Neural progenitor cell (in vitro differentiated cells): ENCODE measurements around the gene TBC1D10A. TPM values are rescaled to one million over a fixed set of nuclear protein-coding genes. Genes with fewer than 3 reads are reported as not detected.

Experiments
- DNase-seq: peaks from one replicate; pipeline ENCODE4 v3.0.0-alpha.2; 2016; ENCODE audit warnings: low spot score
- H2AFZ ChIP-seq: fragments of 200-600 bp; sonication (generic); replicated peaks from 2 replicates; pipeline ENCODE4 v1.6.1; 2016; ENCODE audit warnings: antibody characterized with exemption
- H3F3A ChIP-seq: fragments of 200-600 bp; sonication (generic); 2 replicates; pipeline ENCODE4 v1.6.1; 2016; ENCODE audit warnings: antibody characterized with exemption, low read depth
- H3K27ac ChIP-seq: fragments of 200-600 bp; sonication (generic); 2 replicates; pipeline ENCODE4 v1.5.1; 2016; ENCODE audit warnings: mild to moderate bottlenecking
- H3K27me3 ChIP-seq: fragments of 200-600 bp; sonication (generic); 2 replicates; pipeline ENCODE4 v1.6.1; 2016; ENCODE audit warnings: mild to moderate bottlenecking, moderate library complexity
- H3K36me3 ChIP-seq: fragments of 200-600 bp; sonication (generic); 2 replicates; pipeline ENCODE4 v1.5.1; 2016
- H3K4me1 ChIP-seq: fragments of 200-600 bp; sonication (generic); 2 replicates; pipeline ENCODE4 v1.6.1; 2016; ENCODE audit warnings: mixed run types
- H3K4me2 ChIP-seq: fragments of 200-600 bp; sonication (generic); 2 replicates; pipeline ENCODE4 v1.6.1; 2016
- H3K4me3 ChIP-seq: fragments of 200-600 bp; sonication (generic); 2 replicates; pipeline ENCODE4 v1.5.1; 2016
- H3K79me2 ChIP-seq: fragments of 200-600 bp; sonication (generic); 2 replicates; pipeline ENCODE4 v1.6.1; 2016; ENCODE audit warnings: low read depth
- H3K9ac ChIP-seq: fragments of 200-600 bp; sonication (generic); 2 replicates; pipeline ENCODE4 v1.6.1; 2016
- H3K9me3 ChIP-seq: fragments of 200-600 bp; sonication (generic); 2 replicates; pipeline ENCODE4 v1.5.1; 2016; ENCODE audit warnings: low read depth
- H4K20me1 ChIP-seq: fragments of 200-600 bp; sonication (generic); 2 replicates; pipeline ENCODE4 v1.6.1; 2016; ENCODE audit warnings: low read depth
- H3K27ac Mint-ChIP-seq: 3 replicates; pipeline ENCODE4 v1.8.0; 2021; ENCODE audit warnings: mixed read lengths
- H3K27me3 Mint-ChIP-seq: 2 replicates; pipeline ENCODE4 v1.8.0; 2022; ENCODE audit warnings: low read depth, mild to moderate bottlenecking, inconsistent platforms, moderate library complexity, mixed read lengths; ENCODE audit not compliant: insufficient read depth
- H3K36me3 Mint-ChIP-seq: 3 replicates; pipeline ENCODE4 v1.8.0; 2021; ENCODE audit warnings: mixed read lengths
- H3K4me1 Mint-ChIP-seq: 3 replicates; pipeline ENCODE4 v1.8.0; 2021; ENCODE audit warnings: mixed read lengths
- H3K4me3 Mint-ChIP-seq: 3 replicates; pipeline ENCODE4 v1.8.0; 2021; ENCODE audit warnings: mild to moderate bottlenecking, moderate library complexity, mixed read lengths
- H3K9me3 Mint-ChIP-seq: 3 replicates; pipeline ENCODE4 v1.8.0; 2020; ENCODE audit warnings: mixed read lengths
- CTCF ChIP-seq: fragments of 200-600 bp; sonication (generic); IDR thresholded peaks from 2 replicates; pipeline ENCODE4 v1.5.1; 2017; ENCODE audit warnings: antibody characterized with exemption, mild to moderate bottlenecking
- EZH2 ChIP-seq: fragments of 200-600 bp; sonication (generic); IDR thresholded peaks from 2 replicates; pipeline ENCODE4 v1.6.1; 2017; ENCODE audit warnings: antibody characterized with exemption, mild to moderate bottlenecking, moderate library complexity
- EZH2phosphoT487 ChIP-seq: fragments of 200-600 bp; sonication (generic); IDR thresholded peaks from 2 replicates; pipeline ENCODE4 v1.6.1; 2017; ENCODE audit warnings: antibody characterized with exemption
- total RNA-seq: library from RNA; depleted of rRNA; stranded (reverse); fragments of >200 nt; gene quantifications from 2 replicates; pipeline ENCODE4 v1.2.3, GENCODE V29; 2015; ENCODE audit warnings: low replicate concordance

The TBC1D10A gene
- total RNA-seq, 1 donor from 2014 or later, result 6.2 TPM

- H3K4me2 ChIP-seq, result no peak overlapping the region
- H3K4me3 ChIP-seq, result no peak overlapping the region
- H4K20me1 ChIP-seq, result no peaks in the 10 kb centered on the region
- no peaks in the 10 kb centered on the region for H3K27me3 ChIP-seq
- no peaks in the 10 kb centered on the region for H3K36me3 ChIP-seq
- H3K27ac ChIP-seq, result no peak overlapping the region
- no peak overlapping the region for H3K9ac ChIP-seq
- Mint-ChIP-seq H3K9me3 (no peaks in the 10 kb centered on the region), H3K27me3 (peaks cover 2% of the 10 kb centered on the region), H3K36me3 (no peaks in the 10 kb centered on the region), H3K4me1 (no peaks in the 10 kb centered on the region), H3K4me3 (no peak overlapping the region), H3K27ac (no peak overlapping the region)
- TF ChIP-seq CTCF, result no peak
- TF ChIP-seq EZH2phosphoT487, result no peak
- TF ChIP-seq EZH2, result no peak
- no peaks in the 10 kb centered on the region for H3K4me1 ChIP-seq
- DNase-seq, result no peak
- no peak overlapping the region for H2AFZ ChIP-seq
- no peaks in the 10 kb centered on the region for H3K79me2 ChIP-seq
- H3F3A ChIP-seq, result no peaks in the 10 kb centered on the region
- H3K9me3 ChIP-seq, result no peaks in the 10 kb centered on the region
Observed at GRCh38 chr22:30296833-30297232, 29.9 kb downstream of the TBC1D10A start.

DNA sequence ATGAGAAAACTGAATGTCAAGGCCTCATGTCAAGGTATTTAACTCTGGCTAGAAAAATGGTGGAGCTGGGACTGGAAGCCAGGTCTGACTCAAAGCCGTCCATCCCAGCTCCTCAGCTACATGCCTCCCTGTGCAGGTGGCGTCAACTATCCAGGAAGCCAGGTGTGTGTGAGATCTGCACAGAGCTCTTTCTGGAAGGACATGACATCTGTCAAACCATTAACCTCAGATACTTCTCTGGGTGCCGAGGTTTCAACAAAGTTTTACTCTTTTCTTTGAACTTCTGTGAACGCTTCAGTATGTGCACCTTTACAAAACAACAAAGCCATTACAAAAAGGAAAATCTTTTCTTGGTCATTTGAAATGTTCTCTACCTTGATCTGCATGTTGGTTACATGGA, 30.4 kb downstream of the TBC1D10A start:
- no peaks in the 10 kb centered on the region for H3K36me3 Mint-ChIP-seq
- no peaks in the 10 kb centered on the region for H3K4me1 ChIP-seq
- H3K4me1 Mint-ChIP-seq, result no peaks in the 10 kb centered on the region
- peaks cover 2% of the 10 kb centered on the region for H3K27me3 Mint-ChIP-seq
- H3K79me2 ChIP-seq, result no peaks in the 10 kb centered on the region
- no peaks in the 10 kb centered on the region for H3K36me3 ChIP-seq
- H3K27ac Mint-ChIP-seq, result no peak overlapping the region
- no peak overlapping the region for H3K9ac ChIP-seq
- no peak overlapping the region for H3K4me3 ChIP-seq
- DNase-seq, result no peak
- H3K4me3 Mint-ChIP-seq, result no peak overlapping the region
- H3K4me2 ChIP-seq, result no peak overlapping the region
- H2AFZ ChIP-seq, result no peak overlapping the region
- no peak overlapping the region for H3K27ac ChIP-seq
- no peak for TF ChIP-seq EZH2phosphoT487
- TF ChIP-seq EZH2, result no peak
- TF ChIP-seq CTCF, result no peak
- no peaks in the 10 kb centered on the region for H4K20me1 ChIP-seq
- no peaks in the 10 kb centered on the region for H3K9me3 ChIP-seq
- no peaks in the 10 kb centered on the region for H3K27me3 ChIP-seq
- H3K9me3 Mint-ChIP-seq, result no peaks in the 10 kb centered on the region
- no peaks in the 10 kb centered on the region for H3F3A ChIP-seq

GRCh38 chr22:30295576-30295975, 31.2 kb downstream of the TBC1D10A start:
- no peaks in the 10 kb centered on the region for H3K36me3 Mint-ChIP-seq
- TF ChIP-seq EZH2phosphoT487 (no peak), CTCF (no peak), EZH2 (no peak)
- H3K27me3 Mint-ChIP-seq, result peaks cover 2% of the 10 kb centered on the region
- peaks cover 4% of the 10 kb centered on the region for H3F3A ChIP-seq
- H3K36me3 ChIP-seq, result no peaks in the 10 kb centered on the region
- no peak overlapping the region for H3K4me3 Mint-ChIP-seq
- no peak overlapping the region for H3K9ac ChIP-seq
- no peak overlapping the region for H3K4me3 ChIP-seq
- H4K20me1 ChIP-seq, result no peaks in the 10 kb centered on the region
- H3K9me3 Mint-ChIP-seq, result no peaks in the 10 kb centered on the region
- no peak overlapping the region for H3K27ac ChIP-seq
- H3K4me1 Mint-ChIP-seq, result no peaks in the 10 kb centered on the region
- no peak for DNase-seq
- no peak overlapping the region for H3K4me2 ChIP-seq
- H2AFZ ChIP-seq, result no peak overlapping the region
- H3K27me3 ChIP-seq, result no peaks in the 10 kb centered on the region
- no peaks in the 10 kb centered on the region for H3K79me2 ChIP-seq
- no peaks in the 10 kb centered on the region for H3K9me3 ChIP-seq
- no peak overlapping the region for H3K27ac Mint-ChIP-seq
- H3K4me1 ChIP-seq, result peaks cover 3% of the 10 kb centered on the region

DNA sequence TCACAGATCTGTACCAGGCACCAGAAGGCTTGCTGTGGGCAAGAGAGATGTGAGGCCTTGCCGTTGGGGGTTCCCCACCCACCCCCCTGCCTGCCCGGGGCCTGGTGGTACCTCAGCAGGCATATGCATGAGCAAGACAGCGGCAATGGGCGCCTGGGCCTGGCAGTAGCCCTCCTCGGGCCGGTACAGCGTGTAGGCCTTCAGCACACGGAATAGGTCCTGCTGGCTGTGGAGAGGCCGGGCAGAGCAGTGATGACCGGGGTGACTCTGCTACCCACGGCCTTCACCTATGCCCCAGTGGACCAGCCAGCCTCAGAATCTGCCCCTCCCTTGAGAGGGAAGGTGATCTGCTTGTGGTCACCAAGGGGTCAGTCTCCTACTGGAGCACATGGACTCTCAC, 31.9 kb downstream of the TBC1D10A start:
- Mint-ChIP-seq H3K27ac (no peak overlapping the region), H3K36me3 (no peaks in the 10 kb centered on the region), H3K27me3 (peaks cover 2% of the 10 kb centered on the region), H3K4me3 (no peak overlapping the region), H3K4me1 (no peaks in the 10 kb centered on the region), H3K9me3 (no peaks in the 10 kb centered on the region)
- DNase-seq, result no peak
- Histone ChIP-seq H3K36me3 (no peaks in the 10 kb centered on the region), H3K4me3 (no peak overlapping the region), H3K9me3 (no peaks in the 10 kb centered on the region), H2AFZ (no peak overlapping the region), H3K4me2 (no peak overlapping the region), H3K27me3 (no peaks in the 10 kb centered on the region), H3K4me1 (peaks cover 10% of the 10 kb centered on the region), H3K9ac (no peak overlapping the region), H4K20me1 (no peaks in the 10 kb centered on the region), H3K79me2 (no peaks in the 10 kb centered on the region), H3F3A (peaks cover 11% of the 10 kb centered on the region), H3K27ac (no peak overlapping the region)
- TF ChIP-seq EZH2, result no peak
- TF ChIP-seq CTCF, result no peak
- TF ChIP-seq EZH2phosphoT487, result no peak
